HG02981 (cell line): ENCODE results near the gene ST3GAL2.
A peak's percentile ranks its signal among the peaks of the same experiment; 100 is the strongest.
"Not testable (repeated sequence)": the region's sequence is repeated elsewhere in the genome, so short reads cannot be mapped to it uniquely, and the experiment has no call there.

ENCODE experiments used
- ATAC-seq: cut with Tn5 transposase; IDR thresholded peaks from one replicate; pipeline ENCODE4 v1.9.1; 2021; ENCODE audit warnings: mild to moderate bottlenecking, moderate library complexity; ENCODE audit not compliant: unreplicated experiment

Gene ST3GAL2

DNA sequence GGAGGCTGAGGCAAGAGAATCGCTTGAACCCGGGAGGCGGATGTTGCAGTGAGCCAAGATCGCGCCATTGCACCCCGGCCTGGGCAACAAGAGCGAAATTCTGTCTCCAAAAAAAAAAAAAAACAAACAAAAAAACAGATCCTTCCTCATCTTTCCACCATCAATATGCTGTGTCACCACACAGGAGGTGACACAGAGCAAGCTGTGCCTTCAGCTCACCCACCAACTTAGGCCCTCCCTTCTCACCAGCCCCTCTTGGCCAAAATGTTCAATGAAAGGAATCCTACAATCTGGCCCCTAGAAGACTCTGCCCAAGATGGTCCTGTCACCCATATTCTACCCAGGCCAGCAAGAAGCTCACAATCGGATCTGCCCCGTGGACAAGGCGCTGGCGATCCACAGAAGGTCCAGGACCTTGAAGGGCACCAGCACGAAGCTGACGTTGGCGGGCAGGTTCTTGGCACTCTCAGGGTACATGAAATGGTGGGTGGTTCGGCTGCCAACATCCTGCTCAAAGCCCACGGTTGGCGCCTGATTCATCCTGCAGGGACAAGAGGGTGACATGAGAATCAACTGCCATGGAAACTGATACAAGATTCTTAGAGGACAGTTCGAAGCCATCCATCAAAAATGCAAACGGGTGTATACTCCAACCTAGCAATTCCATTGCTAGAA is 50.8 kb downstream of the ST3GAL2 start:
- no peak for ATAC-seq

DNA sequence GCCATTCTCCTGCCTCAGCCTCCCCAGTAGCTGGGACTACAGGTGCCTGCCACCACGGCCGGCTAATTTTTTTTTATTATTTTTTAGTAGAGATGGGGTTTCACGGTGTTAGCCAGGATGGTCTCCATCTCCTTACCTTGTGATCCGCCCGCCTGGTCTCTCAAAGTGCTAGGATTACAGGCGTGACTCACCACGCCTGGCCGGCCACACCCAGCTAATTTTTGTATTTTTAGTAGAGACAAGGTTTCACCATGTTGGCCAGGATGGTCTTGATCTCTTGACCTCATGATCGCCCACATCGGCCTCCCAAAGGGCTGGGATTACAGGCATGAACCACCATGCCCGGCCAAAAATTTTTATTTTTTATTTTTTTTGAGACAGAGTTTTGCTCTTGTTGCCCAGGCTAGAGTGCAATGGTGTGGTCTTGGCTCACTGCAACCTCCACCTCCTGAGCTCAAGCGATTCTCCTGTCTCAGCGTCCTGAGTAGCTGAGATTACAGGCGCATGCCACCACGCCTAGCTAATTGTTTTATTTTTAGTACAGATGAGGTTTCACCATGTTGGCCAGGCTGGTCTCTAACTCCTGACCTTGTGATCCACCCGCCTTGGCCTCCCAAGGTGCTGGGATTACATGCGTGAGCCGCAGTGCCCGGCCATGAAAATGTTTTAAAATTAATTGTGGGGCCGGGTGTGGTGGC is 52.5 kb downstream of the ST3GAL2 start:
- not testable (repeated sequence) for ATAC-seq

- no peak for ATAC-seq
Measured at GRCh38 chr16:70383421-70383960, 55.4 kb downstream of the ST3GAL2 start.

DNA sequence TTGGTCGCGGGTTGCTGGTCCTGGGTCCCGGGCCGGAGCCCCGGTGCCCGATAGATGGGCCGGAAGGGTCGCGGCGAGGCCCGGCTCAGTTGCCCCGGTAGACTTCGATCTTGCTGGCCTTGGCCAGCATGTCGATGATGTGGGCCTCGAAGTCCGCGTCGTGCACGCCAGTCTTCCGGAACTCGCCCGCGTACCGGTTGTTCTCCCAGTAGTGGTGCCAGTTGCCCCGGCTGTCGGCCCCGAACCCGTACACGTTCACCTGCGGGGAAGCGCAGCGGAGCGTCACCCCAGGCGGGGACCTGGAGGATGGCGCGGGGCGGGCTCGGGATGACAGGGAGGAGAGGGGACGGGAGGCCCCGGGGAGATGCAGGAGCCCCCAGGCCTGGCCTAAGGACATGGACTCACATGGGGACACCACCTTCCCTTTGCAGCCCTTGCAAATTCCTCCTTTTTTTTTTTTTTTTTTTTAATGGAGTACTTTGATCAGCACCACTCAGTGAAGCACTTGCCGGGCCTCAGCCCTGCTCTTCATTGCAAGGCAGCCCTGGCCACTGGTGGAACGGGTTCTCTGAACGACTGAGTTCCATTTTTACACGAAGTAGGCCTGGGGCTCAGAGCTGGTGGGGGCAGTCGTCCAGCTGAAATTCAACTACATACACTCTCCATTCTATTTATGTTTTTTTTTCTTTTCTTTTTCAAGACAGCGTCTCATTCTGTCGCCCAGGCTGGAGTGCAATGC is 57.1 kb downstream of the ST3GAL2 start:
- ATAC-seq, result no peak

GRCh38 chr16:70380919-70381603 is 57.8 kb downstream of the ST3GAL2 start:
- ATAC-seq, result peak; percentile 89

DNA sequence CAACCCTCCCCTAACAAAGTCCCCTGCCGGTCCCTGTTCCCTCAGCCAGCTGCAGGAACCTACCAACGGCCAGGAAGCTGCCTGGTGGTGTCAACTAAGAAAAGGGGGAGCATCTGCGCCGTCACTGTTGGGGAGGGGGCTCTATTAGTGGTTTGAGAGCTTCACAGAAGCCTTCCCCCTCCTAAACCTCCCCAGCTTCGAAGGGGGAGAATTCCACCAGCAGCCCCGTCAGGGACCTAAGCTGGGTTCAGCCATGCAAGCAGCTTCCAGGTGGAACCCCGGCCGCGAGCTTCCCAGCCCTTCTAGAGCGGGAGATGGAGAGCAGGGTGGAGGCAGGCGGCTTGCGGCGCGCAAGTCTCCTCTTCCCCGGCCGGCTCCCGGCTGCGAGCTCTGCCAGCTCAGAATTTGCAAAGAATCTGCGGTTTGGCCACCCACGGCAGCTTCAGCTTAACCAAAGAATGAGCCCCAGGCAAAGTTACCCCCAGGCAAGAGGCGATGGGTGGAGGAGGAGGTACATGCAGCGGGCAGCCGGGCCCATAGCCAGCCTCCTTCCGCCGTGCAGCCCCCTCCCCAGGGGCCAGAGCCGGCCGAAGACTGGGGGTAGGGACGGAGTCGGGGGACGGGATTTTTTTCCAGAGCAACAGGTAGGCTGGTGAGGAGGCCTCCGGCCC is 58.5 kb downstream of the ST3GAL2 start:
- ATAC-seq, result peak; percentile 16

DNA sequence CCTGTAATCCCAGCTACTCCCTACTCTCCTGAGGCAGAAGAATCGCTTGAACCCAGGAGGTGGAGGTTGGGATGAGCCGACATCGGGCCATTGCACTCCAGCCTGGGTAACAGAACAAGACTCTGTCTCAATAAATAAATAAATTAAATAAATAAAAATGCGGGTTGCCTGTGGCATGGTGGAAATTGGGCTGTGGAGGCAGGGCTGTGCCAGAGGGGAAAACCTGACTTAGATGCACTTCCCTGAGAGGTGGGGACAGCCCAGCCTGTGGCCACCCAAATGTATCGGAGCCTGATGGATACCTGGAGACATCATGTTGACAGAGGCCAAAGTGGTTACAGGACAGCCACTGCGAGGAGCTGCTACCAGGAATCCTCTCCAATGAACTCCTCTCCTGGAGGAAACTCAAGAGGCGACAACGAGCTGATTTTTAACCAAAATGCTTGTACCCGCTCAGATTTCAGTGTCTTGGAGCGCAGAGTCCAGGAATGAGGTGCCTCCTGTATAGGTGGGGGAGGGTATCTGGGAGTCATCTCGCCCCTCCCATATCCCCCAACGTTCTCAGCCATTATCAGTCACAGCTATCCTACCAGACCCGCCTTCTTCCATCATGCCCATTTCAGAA is 59.9 kb downstream of the ST3GAL2 start:
- no peak for ATAC-seq

DNA sequence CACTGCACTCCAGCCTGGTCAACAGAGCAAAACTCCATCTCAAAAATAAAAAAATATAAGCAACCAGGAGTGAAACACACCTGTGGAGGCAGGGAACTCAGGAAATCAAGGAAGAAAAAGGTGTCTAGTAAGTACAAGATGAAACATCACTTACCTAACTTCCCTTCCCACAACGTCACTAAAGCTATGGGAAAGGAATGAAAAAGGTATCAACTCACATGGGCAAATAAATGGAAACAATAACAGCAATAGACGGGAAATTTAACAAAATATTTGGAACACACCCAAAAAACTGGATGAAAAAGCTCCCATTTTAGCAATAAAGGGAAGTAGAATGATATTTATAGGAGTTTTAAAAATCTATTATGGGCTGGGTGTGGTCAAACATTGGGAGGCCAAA is 61.1 kb downstream of the ST3GAL2 start:
- no peak for ATAC-seq

DNA sequence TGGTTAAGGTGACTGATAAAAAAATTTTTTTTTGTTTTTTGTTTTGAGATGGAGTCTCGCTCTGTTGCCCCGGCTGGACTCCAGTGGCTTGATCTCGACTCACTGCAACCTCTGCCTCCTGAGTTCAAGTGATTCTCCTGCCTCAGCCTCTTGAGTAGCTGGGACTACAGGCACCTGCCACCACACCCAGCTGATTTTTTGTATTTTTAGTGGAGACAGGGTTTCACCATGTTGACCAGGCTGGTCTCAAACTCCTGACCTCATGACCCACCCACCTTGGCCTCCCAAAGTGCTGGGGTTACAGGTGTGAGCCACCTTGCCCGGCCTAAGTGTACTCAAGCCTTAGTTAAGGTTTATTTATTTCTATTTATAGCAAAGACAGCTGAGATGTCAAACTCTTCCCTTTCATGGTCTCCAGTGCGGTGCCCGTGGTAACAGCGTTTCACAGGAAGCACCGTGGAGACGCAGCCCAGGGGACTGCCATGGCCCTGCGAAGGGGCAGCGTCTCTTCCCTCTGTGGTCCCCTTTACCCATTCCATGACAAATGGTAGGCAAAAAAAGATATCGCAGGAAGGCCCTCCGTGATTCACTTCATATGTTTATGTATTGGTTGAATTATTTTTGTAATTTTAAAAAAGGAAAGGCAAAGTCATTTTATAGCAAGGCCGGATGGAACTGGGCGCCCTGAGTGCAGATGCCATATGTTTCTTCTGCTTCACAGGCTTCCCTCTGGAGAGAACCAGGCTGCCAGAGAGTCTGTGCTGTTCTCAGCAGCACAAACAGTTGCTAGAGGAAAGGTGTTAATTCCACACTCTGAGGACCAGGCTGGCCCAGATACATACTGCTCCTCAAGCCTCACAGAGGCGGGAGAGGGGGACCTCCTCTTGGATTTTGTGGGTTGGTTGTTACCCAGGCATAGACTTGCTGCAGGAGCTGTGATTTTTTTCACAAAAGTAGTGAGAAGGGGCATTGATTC is 63.0 kb downstream of the ST3GAL2 start:
- no peak for ATAC-seq

DNA sequence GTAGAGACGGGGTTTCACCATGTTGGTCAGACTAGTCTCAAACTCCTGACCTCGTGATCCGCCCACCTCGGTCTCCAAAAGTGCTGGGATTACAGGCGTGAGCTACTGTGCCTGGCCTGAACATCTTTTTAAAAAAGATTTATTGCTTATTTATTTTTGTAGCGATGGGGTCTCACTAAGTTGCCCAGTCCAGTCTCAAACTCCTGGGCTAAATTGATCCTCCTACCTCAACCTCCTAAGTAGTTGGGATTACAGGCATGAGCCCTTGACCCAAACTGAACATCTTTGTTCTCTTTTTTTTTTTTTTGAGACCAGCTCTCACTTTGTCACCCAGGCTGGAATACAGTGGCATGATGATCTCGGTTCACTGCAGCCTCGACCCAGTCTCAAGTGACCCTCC is 64.7 kb downstream of the ST3GAL2 start:
- ATAC-seq, result no peak

DNA sequence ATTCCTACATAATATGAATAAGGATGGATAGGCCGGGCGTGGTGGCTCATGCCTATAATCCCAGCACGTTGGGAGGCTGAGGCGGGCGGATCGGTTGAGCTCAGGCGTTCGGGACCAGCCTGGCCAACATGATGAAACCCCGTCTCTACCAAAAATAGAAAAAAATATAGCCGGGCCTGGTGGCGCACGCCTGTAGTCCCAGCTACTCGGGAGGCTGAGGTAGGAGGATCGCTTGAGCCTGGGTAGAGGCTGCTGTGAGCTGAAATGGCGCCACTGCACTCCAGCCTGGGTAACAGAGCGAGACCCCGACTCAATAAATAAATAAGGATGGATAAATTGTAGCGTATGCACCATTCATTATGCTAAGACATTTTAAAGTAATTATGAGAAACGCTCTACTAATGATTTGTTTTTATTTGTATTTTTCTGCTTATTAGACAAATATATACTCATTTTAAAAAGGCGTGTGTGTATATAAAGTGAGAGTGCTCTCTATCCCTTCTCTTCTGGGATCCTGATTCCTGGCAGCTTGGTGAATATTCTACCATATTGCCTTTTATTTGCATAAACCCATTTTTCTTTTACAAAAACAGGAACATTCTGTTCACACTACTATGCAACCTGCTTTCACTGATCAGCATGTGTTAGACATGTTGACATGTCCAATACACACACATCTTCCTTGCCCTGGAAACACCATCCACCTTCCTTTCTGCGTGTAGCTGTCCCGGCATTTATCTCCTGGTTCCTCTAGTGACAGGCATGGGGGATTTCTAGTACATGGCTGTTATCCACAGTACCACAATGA is 65.8 kb downstream of the ST3GAL2 start:
- no peak for ATAC-seq

DNA sequence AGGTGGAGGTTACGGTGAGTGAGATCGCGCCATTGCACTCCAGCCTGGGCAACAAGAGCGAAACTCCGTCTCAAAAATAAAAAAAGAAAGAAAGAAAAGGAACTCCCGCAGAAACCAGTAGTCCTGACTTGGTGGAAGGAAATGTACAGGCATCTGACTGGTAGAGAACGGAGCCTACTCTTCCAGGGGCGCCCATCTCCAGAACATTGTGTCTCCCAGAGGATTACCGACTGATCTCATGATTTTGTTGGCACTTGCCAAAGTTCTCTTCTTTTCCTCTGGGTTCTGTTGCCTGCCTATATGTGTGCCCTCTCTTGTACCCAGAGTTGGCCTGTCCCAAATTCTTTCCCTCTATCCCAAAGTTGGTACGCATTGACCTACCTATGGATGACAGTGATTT is 68.0 kb downstream of the ST3GAL2 start:
- no peak for ATAC-seq

- ATAC-seq, result not testable (repeated sequence)
Measured at GRCh38 chr16:70370145-70370544, 68.8 kb downstream of the ST3GAL2 start.

DNA sequence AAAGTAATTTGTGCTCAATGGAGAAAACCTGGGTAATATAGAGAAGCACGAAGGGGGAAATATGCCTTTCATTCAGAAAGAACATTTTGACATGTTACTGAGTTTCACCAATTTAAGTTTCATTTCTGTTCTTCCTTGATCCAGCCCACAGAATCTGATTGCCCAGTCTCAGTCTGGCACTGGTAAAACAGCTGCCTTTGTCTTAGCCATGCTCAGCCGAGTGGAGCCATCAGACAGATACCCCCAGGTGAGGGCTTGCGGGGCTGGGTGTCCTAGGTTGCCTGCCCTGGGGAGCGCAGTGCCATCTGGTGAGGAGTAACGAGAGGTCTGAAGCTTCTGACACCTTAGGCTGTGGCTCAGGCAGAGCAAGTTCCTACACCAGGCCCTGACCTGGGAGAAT is 74.5 kb downstream of the ST3GAL2 start:
- no peak for ATAC-seq

- no peak for ATAC-seq
Measured at GRCh38 chr16:70359552-70359951, 79.3 kb downstream of the ST3GAL2 start.

DNA sequence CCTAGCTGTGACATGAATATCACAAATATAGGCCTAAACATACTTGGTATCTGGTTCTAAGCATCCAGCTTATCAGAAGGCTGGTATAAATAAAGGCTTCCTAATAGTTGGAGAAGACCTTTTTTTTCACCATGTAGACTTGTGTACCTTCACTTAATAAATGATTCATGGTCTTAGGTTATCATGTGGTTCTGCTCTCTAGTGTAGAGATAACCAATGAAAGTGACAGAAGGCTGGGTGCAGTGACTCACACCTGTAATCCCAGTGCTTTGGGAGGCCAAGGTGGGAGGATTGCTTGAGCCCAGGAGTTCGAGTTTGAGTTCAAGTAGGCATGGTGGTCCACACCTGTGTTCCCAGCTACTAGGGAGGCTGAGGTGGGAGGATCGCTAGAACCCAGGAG is 89.1 kb downstream of the ST3GAL2 start:
- ATAC-seq, result no peak

- ATAC-seq, result no peak
Measured at GRCh38 chr16:70348991-70349390, 89.9 kb downstream of the ST3GAL2 start.

DNA sequence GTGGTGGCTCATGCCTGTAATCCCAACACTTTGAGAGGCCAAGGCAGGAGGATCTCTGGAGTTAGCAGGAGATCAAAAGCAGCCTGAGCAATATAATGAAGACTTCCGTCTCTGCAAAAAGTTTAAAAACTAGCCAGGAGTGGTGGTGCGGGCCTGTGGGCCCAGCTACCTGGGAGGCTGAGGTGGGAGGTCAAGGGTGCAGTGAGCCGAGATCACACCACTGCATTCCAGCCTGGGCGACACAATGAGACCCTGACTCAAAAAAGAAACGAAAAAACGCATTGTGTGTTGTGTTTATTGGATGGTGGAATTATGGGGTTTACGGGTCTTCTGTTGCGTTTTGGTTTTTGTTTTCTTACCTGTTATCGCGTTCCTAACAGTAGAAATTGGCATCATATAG is 93.1 kb downstream of the ST3GAL2 start:
- ATAC-seq, result no peak
